HEK293 (cell line): ENCODE results near the gene WDR35.

Source experiments
- CTCF ChIA-PET: fragments of 350-600 bp; formaldehyde crosslinking; extraction: SDS; loops from one replicate; lab custom pipeline; 2021; ENCODE audit warnings: antibody characterized with exemption; lab: Yijun Ruan, JAX
- POLR2A ChIA-PET: fragments of 300-600 bp; formaldehyde crosslinking; extraction: SDS; loops from one replicate; lab custom pipeline; 2020; ENCODE audit warnings: antibody characterized with exemption, inconsistent platforms; lab: Yijun Ruan, JAX
- H3K27ac ChIP-seq: fragments of 200-500 bp; sonication (Bioruptor generic); 2 replicates; pipeline ENCODE4 v1.5.1; 2014; ENCODE audit warnings: low read depth, low read length, control low read depth, inconsistent platforms; ENCODE audit errors: extremely low read depth
- H3K36me3 ChIP-seq, 2 experiments: fragments of 200-500 bp in 1 of 2; sonication (Bioruptor generic) in 1 of 2; 1 replicate in 1 of 2; 2 replicates in 1 of 2; pipeline ENCODE4 v1.5.1; 2014 to 2017; ENCODE audit warnings: inconsistent platforms in 2 of 2, low read length in 2 of 2; ENCODE audit not compliant: control insufficient read depth in 2 of 2, insufficient read depth in 1 of 2
- H3K4me1 ChIP-seq: fragments of 200-500 bp; sonication (Bioruptor generic); 2 replicates; pipeline ENCODE4 v1.5.1; 2014; ENCODE audit warnings: mild to moderate bottlenecking, low read length, inconsistent platforms; ENCODE audit not compliant: control insufficient read depth, insufficient read depth
- H3K4me3 ChIP-seq: 2 replicates; pipeline ENCODE4 v1.5.1; 2011; ENCODE audit warnings: low read depth, mild to moderate bottlenecking, control low read depth, low read length, moderate library complexity
- H3K9me3 ChIP-seq: fragments of 200-500 bp; sonication (Bioruptor generic); 2 replicates; pipeline ENCODE4 v1.5.1; 2014; ENCODE audit warnings: low read depth, low read length, inconsistent platforms; ENCODE audit not compliant: control insufficient read depth, insufficient read depth
- HIC1 ChIP-seq: fragments of 450-650 bp; formaldehyde crosslinking; IDR thresholded peaks from 2 replicates; pipeline ENCODE4 v1.5.1; 2016; ENCODE audit warnings: missing biosample characterization, missing genetic modification characterization
- HOXA7 ChIP-seq: sonication (generic); formaldehyde crosslinking; IDR thresholded peaks from 2 replicates; pipeline ENCODE4 v1.8.1; 2022; ENCODE audit warnings: missing genetic modification reagents, borderline replicate concordance
- REPIN1 ChIP-seq: fragments of 450-650 bp; formaldehyde crosslinking; IDR thresholded peaks from 2 replicates; pipeline ENCODE4 v1.5.1; 2017; ENCODE audit warnings: missing biosample characterization, missing genetic modification characterization, low read depth
- SCRT2 ChIP-seq: fragments of 450-650 bp; formaldehyde crosslinking; IDR thresholded peaks from 2 replicates; pipeline ENCODE4 v1.5.1; 2016; ENCODE audit warnings: missing biosample characterization, missing genetic modification characterization
- TSHZ1 ChIP-seq: fragments of 450-650 bp; formaldehyde crosslinking; IDR thresholded peaks from 2 replicates; pipeline ENCODE4 v1.5.1; 2016; ENCODE audit warnings: missing biosample characterization, missing genetic modification characterization, borderline replicate concordance
- WT1 ChIP-seq: fragments of 450-650 bp; formaldehyde crosslinking; IDR thresholded peaks from 2 replicates; pipeline ENCODE4 v1.5.1; 2016; ENCODE audit warnings: missing biosample characterization, missing genetic modification characterization
- ZBTB21 ChIP-seq: fragments of 450-650 bp; formaldehyde crosslinking; IDR thresholded peaks from 2 replicates; pipeline ENCODE4 v1.5.1; 2017; ENCODE audit warnings: missing biosample characterization, missing genetic modification characterization
- ZEB2 ChIP-seq: fragments of 450-650 bp; formaldehyde crosslinking; IDR thresholded peaks from 2 replicates; pipeline ENCODE4 v1.5.1; 2016; ENCODE audit warnings: missing biosample characterization, missing genetic modification characterization
- ZNF121 ChIP-seq: fragments of 450-650 bp; formaldehyde crosslinking; IDR thresholded peaks from 2 replicates; pipeline ENCODE4 v1.5.1; 2016; ENCODE audit warnings: missing biosample characterization, missing genetic modification characterization
- ZNF157 ChIP-seq: fragments of 450-650 bp; formaldehyde crosslinking; IDR thresholded peaks from 2 replicates; pipeline ENCODE4 v1.5.1; 2016; ENCODE audit warnings: missing biosample characterization, missing genetic modification characterization
- ZNF184 ChIP-seq: fragments of 450-650 bp; IDR thresholded peaks from 2 replicates; pipeline ENCODE4 v1.5.1; 2018; ENCODE audit warnings: missing biosample characterization, mild to moderate bottlenecking, missing genetic modification characterization
- ZNF214 ChIP-seq: fragments of 450-650 bp; formaldehyde crosslinking; IDR thresholded peaks from 2 replicates; pipeline ENCODE4 v1.5.1; 2017; ENCODE audit warnings: missing biosample characterization, mild to moderate bottlenecking, missing genetic modification characterization, borderline replicate concordance
- ZNF23 ChIP-seq: fragments of 450-650 bp; formaldehyde crosslinking; IDR thresholded peaks from 2 replicates; pipeline ENCODE4 v1.5.1; 2016; ENCODE audit warnings: missing biosample characterization, missing genetic modification characterization, borderline replicate concordance
- ZNF280D ChIP-seq: fragments of 450-650 bp; formaldehyde crosslinking; IDR thresholded peaks from 2 replicates; pipeline ENCODE4 v1.5.1; 2016; ENCODE audit warnings: missing biosample characterization, missing genetic modification characterization
- ZNF335 ChIP-seq: fragments of 450-650 bp; formaldehyde crosslinking; conservative IDR thresholded peaks from 2 replicates; pipeline ENCODE4 v1.5.1; 2016; ENCODE audit warnings: missing biosample characterization, missing genetic modification characterization
- ZNF366 ChIP-seq: fragments of 450-650 bp; formaldehyde crosslinking; conservative IDR thresholded peaks from 2 replicates; pipeline ENCODE4 v1.5.1; 2016; ENCODE audit warnings: missing biosample characterization, missing genetic modification characterization
- ZNF426 ChIP-seq: fragments of 450-650 bp; formaldehyde crosslinking; IDR thresholded peaks from 2 replicates; pipeline ENCODE4 v1.5.1; 2017; ENCODE audit warnings: missing biosample characterization, missing genetic modification characterization, mild to moderate bottlenecking, inconsistent platforms, moderate library complexity
- ZNF544 ChIP-seq: fragments of 450-650 bp; formaldehyde crosslinking; IDR thresholded peaks from 2 replicates; pipeline ENCODE4 v1.5.0; 2017; ENCODE audit warnings: missing biosample characterization, missing genetic modification characterization
- ZNF585B ChIP-seq: fragments of 450-650 bp; formaldehyde crosslinking; IDR thresholded peaks from 2 replicates; pipeline ENCODE4 v1.5.1; 2016; ENCODE audit warnings: missing biosample characterization, missing genetic modification characterization
- ZNF626 ChIP-seq: fragments of 450-650 bp; sonication (Bioruptor Pico); formaldehyde crosslinking; IDR thresholded peaks from 2 replicates; pipeline ENCODE4 v1.5.1; 2018; ENCODE audit warnings: missing biosample characterization, missing genetic modification characterization, inconsistent platforms
- ZNF645 ChIP-seq: fragments of 450-650 bp; formaldehyde crosslinking; IDR thresholded peaks from 2 replicates; pipeline ENCODE4; 2016; ENCODE audit warnings: missing biosample characterization, missing genetic modification characterization
- ZNF701 ChIP-seq: fragments of 450-650 bp; formaldehyde crosslinking; IDR thresholded peaks from 2 replicates; pipeline ENCODE4 v1.5.1; 2016; ENCODE audit warnings: missing biosample characterization, missing genetic modification characterization
- ZNF792 ChIP-seq: fragments of 450-650 bp; formaldehyde crosslinking; IDR thresholded peaks from 2 replicates; pipeline ENCODE4 v1.5.1; 2016; ENCODE audit warnings: missing biosample characterization, missing genetic modification characterization

The WDR35 gene

GRCh38 chr2:19887510-19887909 lies 102.4 kb downstream of the WDR35 start:
- H3K9me3 ChIP-seq: no peaks in the 10 kb centered on the region
- H3K4me1 ChIP-seq: no peaks in the 10 kb centered on the region
- no peaks in the 10 kb centered on the region for H3K36me3 ChIP-seq
- ChIA-PET CTCF (no interaction called here), POLR2A (no interaction called here)
- H3K27ac ChIP-seq: no peak overlapping the region
- H3K4me3 ChIP-seq: no peak overlapping the region
- TF ChIP-seq ZNF335 (tag by site-specific recombination) (no peak), ZNF184 (tag by site-specific recombination) (no peak), HIC1 (tag by site-specific recombination) (no peak), ZNF157 (no peak), ZNF280D (tag by site-specific recombination) (no peak), ZNF626 (tag by site-specific recombination) (no peak), HOXA7 (CRISPR knock-in tag) (no peak), REPIN1 (tag by site-specific recombination) (no peak), ZNF121 (tag by site-specific recombination) (no peak), WT1 (tag by site-specific recombination) (no peak), ZNF23 (tag by site-specific recombination) (no peak)

GRCh38 chr2:19886261-19886660 lies 103.6 kb downstream of the WDR35 start:
- CTCF ChIA-PET: interaction anchor here (0.6 kb wide), 1 partner anchor 69 kb away, joined by 3 read pairs; no protein-coding TSS in a partner anchor
- Histone ChIP-seq H3K36me3 (no peaks in the 10 kb centered on the region), H3K27ac (no peak overlapping the region), H3K4me3 (no peak overlapping the region), H3K9me3 (no peaks in the 10 kb centered on the region), H3K4me1 (no peaks in the 10 kb centered on the region)
- TF ChIP-seq ZNF701 (tag by site-specific recombination) (no peak), ZNF214 (tag by site-specific recombination) (no peak), ZNF426 (tag by site-specific recombination) (no peak), SCRT2 (no peak), ZNF645 (tag by site-specific recombination) (no peak), ZNF544 (tag by site-specific recombination) (no peak), ZEB2 (tag by site-specific recombination) (no peak), ZBTB21 (tag by site-specific recombination) (no peak), ZNF23 (tag by site-specific recombination) (no peak), ZNF280D (tag by site-specific recombination) (no peak), TSHZ1 (tag by site-specific recombination) (no peak), ZNF792 (tag by site-specific recombination) (no peak), ZNF585B (no peak), ZNF366 (tag by site-specific recombination) (no peak)
- POLR2A ChIA-PET: no interaction called here
